Measurements from ENCODE around the gene SYTL3.

SYTL3 gene

GRCh38 chr6:158757753-158758090 lies 107.9 kb downstream of the SYTL3 start:
- no peak overlapping the region for H3K27ac ChIP-seq (ENCODE audit: low read depth, low read length, poor library complexity, severe bottlenecking)
- no peak overlapping the region for H3K4me2 ChIP-seq (ENCODE audit: low read length)

GRCh38 chr6:158758451-158758860 lies 108.6 kb downstream of the SYTL3 start:
- no peak overlapping the region for H3K4me2 ChIP-seq (ENCODE audit: low read length)
- H3K9ac ChIP-seq (ENCODE audit: low read length) = no peak overlapping the region
- no peaks in the 10 kb centered on the region for H3K27me3 ChIP-seq (ENCODE audit: insufficient read depth, low read length)
- H3K79me2 ChIP-seq (ENCODE audit: insufficient read depth, low read length) = no peaks in the 10 kb centered on the region
- no peak overlapping the region for H3K4me3 ChIP-seq (ENCODE audit: low read depth, low read length, poor library complexity, severe bottlenecking)
- H3K36me3 ChIP-seq (ENCODE audit: insufficient read depth, low read length) = no peaks in the 10 kb centered on the region
- TF ChIP-seq EZH2 (IDR thresholded peaks at IDR 0.05; ENCODE audit: borderline replicate concordance, low read length) (no peak), CTCF (IDR thresholded peaks at IDR 0.05; ENCODE audit: low read length) (no peak)
- no peak overlapping the region for H2AFZ ChIP-seq (ENCODE audit: low read length)
- H3K4me1 ChIP-seq (ENCODE audit: insufficient read depth, low read length, severe bottlenecking) = peaks cover 18% of the 10 kb centered on the region
- no peaks in the 10 kb centered on the region for H3K9me3 ChIP-seq (ENCODE audit: low read length)
- no peaks in the 10 kb centered on the region for H3F3A ChIP-seq (ENCODE audit: insufficient read depth, low read length)
- no peaks in the 10 kb centered on the region for H4K20me1 ChIP-seq (ENCODE audit: insufficient read depth, low read length)
- H3K27ac ChIP-seq (ENCODE audit: low read depth, low read length, poor library complexity, severe bottlenecking) = no peak overlapping the region
- H3K9me2 ChIP-seq (ENCODE audit: low read depth, low read length) = no peaks in the 10 kb centered on the region

More at GRCh38 chr6:158757753-158758090, 107.9 kb downstream of the SYTL3 start:
- Histone ChIP-seq H4K20me1 (ENCODE audit: insufficient read depth, low read length) (no peaks in the 10 kb centered on the region), H3K27me3 (ENCODE audit: insufficient read depth, low read length) (no peaks in the 10 kb centered on the region), H3K9me2 (ENCODE audit: low read depth, low read length) (no peaks in the 10 kb centered on the region), H3K79me2 (ENCODE audit: insufficient read depth, low read length) (no peaks in the 10 kb centered on the region), H3F3A (ENCODE audit: insufficient read depth, low read length) (no peaks in the 10 kb centered on the region), H3K4me3 (ENCODE audit: low read depth, low read length, poor library complexity, severe bottlenecking) (no peak overlapping the region), H2AFZ (ENCODE audit: low read length) (no peak overlapping the region), H3K36me3 (ENCODE audit: insufficient read depth, low read length) (no peaks in the 10 kb centered on the region), H3K9ac (ENCODE audit: low read length) (no peak overlapping the region), H3K9me3 (ENCODE audit: low read length) (no peaks in the 10 kb centered on the region), H3K4me1 (ENCODE audit: insufficient read depth, low read length, severe bottlenecking) (peaks cover 21% of the 10 kb centered on the region)
- TF ChIP-seq CTCF (IDR thresholded peaks at IDR 0.05; ENCODE audit: low read length) (no peak), EZH2 (IDR thresholded peaks at IDR 0.05; ENCODE audit: borderline replicate concordance, low read length) (no peak)

GRCh38 chr6:158758941-158759479 lies 109.2 kb downstream of the SYTL3 start:
- Histone ChIP-seq H3K9me2 (ENCODE audit: low read depth, low read length) (no peaks in the 10 kb centered on the region), H3K36me3 (ENCODE audit: insufficient read depth, low read length) (peaks cover under 1% of the 10 kb centered on the region; the same call in 1 of the 2 replicates), H3K4me1 (ENCODE audit: insufficient read depth, low read length, severe bottlenecking) (peaks cover 18% of the 10 kb centered on the region), H3K27me3 (ENCODE audit: insufficient read depth, low read length) (no peaks in the 10 kb centered on the region), H3K4me3 (ENCODE audit: low read depth, low read length, poor library complexity, severe bottlenecking) (peak overlapping the region; percentile 10), H3F3A (ENCODE audit: insufficient read depth, low read length) (peaks cover 3% of the 10 kb centered on the region; the same call in 1 of the 2 replicates), H2AFZ (ENCODE audit: low read length) (no peak overlapping the region), H3K9ac (ENCODE audit: low read length) (no peak overlapping the region), H3K27ac (ENCODE audit: low read depth, low read length, poor library complexity, severe bottlenecking) (peak overlapping the region; percentile 3), H3K79me2 (ENCODE audit: insufficient read depth, low read length) (no peaks in the 10 kb centered on the region), H3K9me3 (ENCODE audit: low read length) (no peaks in the 10 kb centered on the region), H3K4me2 (ENCODE audit: low read length) (peak overlapping the region; percentile 40; the same call in 1 of the 2 replicates), H4K20me1 (ENCODE audit: insufficient read depth, low read length) (no peaks in the 10 kb centered on the region)
- no peak for TF ChIP-seq CTCF (IDR thresholded peaks at IDR 0.05; ENCODE audit: low read length)
- TF ChIP-seq EZH2 (IDR thresholded peaks at IDR 0.05; ENCODE audit: borderline replicate concordance, low read length) = no peak
